Cerebellar cortex (tissue), 1 donor: ENCODE data around the gene FBN2.
"Not testable (repeated sequence)": the region's sequence is repeated elsewhere in the genome, so short reads cannot be mapped to it uniquely, and the experiment has no call there.

Source experiments
- DNase-seq: peaks from one replicate; pipeline ENCODE4 v3.0.0-alpha.2; 2015; ENCODE audit warnings: low spot score

FBN2 gene

DNA sequence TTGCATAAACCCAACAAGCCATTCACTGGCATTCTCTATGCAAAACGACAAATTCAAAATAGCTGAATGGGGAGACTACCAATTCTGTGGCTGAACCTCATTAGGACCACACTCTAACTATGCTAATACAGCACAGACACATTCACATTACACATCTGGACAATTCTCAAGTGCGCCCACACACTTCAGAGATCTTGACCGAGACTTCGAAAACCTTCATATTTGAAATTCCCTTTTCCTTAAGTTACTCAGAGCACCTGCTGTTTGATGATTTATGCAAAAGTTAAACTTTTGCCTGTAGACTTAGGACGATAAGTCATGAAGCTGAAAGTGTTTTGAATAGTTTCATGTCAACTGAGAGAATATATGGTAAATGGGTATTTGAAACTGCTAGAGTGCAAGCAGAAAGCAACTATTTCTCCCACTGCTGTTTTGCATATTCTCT, 111.9 kb downstream of the FBN2 start:
- DNase-seq: no peak

- DNase-seq: no peak
Measured at GRCh38 chr5:128424646-128425045, 113.4 kb downstream of the FBN2 start.

GRCh38 chr5:128422612-128423011, 115.4 kb downstream of the FBN2 start:
- no peak for DNase-seq

GRCh38 chr5:128414469-128414868, 123.6 kb downstream of the FBN2 start:
- DNase-seq: no peak

DNA sequence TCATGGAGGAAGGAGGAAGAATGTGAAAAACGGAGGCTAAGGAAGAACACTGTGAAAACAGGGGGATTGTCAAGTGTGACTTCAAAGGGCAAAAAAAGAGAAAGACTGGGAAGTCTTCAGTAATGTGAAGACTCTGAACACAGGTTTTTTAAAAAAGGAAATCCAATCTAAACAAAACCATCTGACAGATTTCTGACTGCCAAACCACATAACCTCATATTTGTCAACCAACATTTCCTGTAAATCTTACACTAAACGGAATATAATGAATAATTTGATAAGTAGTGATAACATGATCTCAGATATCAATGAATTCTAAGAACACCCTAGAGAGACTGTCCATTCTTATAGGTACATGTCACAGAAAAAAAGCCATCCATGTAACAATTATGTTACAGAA, 124.7 kb downstream of the FBN2 start:
- no peak for DNase-seq

GRCh38 chr5:128412145-128412930, 125.7 kb downstream of the FBN2 start:
- DNase-seq: no peak

- DNase-seq: no peak
Measured at GRCh38 chr5:128409166-128409800, 128.8 kb downstream of the FBN2 start.

- no peak for DNase-seq
Measured at GRCh38 chr5:128408622-128409021, 129.4 kb downstream of the FBN2 start.

DNA sequence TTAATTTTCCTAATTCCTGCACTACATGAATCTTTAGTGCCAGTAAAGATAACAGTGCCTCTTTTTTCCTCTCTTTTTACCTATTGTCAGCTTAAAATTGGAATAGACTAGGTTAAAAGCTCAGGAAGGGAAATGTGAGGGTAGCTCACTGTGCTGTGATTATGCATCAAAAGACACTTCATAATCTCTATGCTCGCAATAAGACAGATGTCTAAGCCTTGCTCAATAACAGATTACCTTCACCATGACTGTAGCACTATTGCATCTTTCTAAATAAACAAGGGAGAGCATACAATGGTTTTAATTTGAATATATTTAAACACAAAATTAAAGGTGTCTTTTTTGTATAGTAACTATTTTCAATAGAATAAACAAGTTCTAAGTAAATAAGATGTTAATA, 130.1 kb downstream of the FBN2 start:
- DNase-seq: no peak

DNA sequence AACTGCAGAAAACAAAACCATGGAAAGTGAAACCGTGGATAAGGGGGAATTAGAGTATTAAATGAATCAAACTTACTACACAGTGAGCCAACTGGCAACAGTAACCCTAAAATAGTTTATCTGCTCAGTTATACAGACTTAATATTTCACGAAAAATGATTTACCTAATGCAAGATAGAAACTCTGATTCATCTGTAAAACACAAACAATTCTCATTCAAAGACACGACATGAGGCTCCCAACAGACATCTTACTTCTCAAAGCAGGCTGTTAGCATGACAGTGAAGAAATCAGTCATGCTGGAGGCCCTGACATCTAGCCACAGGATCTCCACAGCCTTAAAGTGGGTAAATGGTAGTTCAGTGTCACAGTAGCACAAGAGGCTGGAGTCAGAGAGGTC, 131.2 kb downstream of the FBN2 start:
- DNase-seq: no peak

- DNase-seq: no peak
Measured at GRCh38 chr5:128405159-128405558, 132.9 kb downstream of the FBN2 start.

- DNase-seq: no peak
Measured at GRCh38 chr5:128403333-128403732, 134.7 kb downstream of the FBN2 start.

GRCh38 chr5:128402506-128402905, 135.5 kb downstream of the FBN2 start:
- DNase-seq: no peak

- not testable (repeated sequence) for DNase-seq
Measured at GRCh38 chr5:128400766-128401165, 137.3 kb downstream of the FBN2 start.

GRCh38 chr5:128399111-128399510, 138.9 kb downstream of the FBN2 start:
- DNase-seq: no peak

- no peak for DNase-seq
Measured at GRCh38 chr5:128397876-128398275, 140.2 kb downstream of the FBN2 start.

- no peak for DNase-seq
Measured at GRCh38 chr5:128395073-128395472, 143.0 kb downstream of the FBN2 start.

- no peak for DNase-seq
Measured at GRCh38 chr5:128384068-128384467, 154.0 kb downstream of the FBN2 start.

DNA sequence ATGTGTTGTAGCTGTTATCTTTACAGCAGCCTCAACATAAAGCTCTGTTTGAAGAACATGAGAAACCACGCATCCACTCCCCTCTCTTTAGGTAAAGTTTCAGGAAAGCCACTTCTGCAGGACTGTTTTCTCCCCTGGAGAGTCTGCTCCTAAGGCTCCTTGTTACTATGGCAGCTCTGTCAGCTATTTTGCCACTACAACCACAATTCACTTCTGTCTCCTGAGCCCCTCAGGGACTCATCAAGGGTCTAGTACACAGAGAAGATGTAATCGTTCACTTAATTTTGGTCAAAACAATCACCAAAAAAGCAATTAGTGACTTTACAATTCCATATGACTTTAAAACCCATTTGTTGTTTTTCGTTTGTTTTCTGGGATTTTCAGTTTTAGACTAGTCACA, 157.7 kb downstream of the FBN2 start:
- no peak for DNase-seq

DNA sequence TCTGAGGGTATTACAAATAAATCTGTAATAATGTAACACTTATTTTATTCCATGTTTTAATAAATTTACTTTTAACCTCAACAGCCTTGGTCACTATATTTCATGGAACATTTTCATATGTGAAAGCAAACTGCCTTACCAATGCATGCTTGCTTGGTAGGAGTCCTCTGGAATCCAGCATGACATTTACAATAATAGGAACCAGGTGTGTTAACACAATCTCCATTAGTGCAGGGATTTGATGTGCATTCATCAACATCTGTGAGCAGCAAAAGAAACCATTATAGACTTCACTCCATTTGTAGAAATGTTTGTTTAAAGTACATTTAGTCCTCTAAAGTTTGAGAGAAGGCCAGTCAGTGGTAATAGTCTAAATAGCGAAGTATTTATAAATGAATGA, 159.4 kb downstream of the FBN2 start:
- DNase-seq: no peak

DNA sequence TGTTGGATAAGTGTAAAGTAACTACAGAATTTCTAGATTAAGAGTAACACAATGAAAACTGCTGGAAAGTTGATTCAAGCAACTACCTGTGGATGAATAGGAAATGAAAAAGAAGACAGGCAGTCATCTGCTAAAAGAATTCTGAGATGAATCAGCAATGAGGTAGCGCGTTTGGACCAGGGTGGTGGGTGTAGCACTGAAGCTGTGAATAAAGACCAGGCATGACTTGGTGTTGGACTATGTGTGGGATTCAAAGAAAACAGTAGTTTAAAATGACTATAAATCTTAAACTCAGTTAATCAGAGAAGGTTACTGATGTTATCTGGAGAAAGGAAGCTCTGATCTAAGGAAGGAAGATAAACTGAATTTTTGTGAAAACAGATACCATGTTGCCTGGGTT, 159.8 kb downstream of the FBN2 start:
- no peak for DNase-seq

- DNase-seq: no peak
Measured at GRCh38 chr5:128376577-128376976, 161.5 kb downstream of the FBN2 start.

- DNase-seq: no peak
Measured at GRCh38 chr5:128366147-128366546, 171.9 kb downstream of the FBN2 start.

- no peak for DNase-seq
Measured at GRCh38 chr5:128362370-128362769, 175.7 kb downstream of the FBN2 start.
